A673 (cell line): ENCODE results near the gene TAF3.

Experiments used
- EZH2 ChIP-seq: fragments of 200-600 bp; sonication (generic); IDR thresholded peaks from 2 replicates; pipeline ENCODE4 v1.6.1; 2017; ENCODE audit warnings: borderline replicate concordance, low read depth, mild to moderate bottlenecking, mixed read lengths, antibody characterized with exemption, low read length; ENCODE audit not compliant: poor library complexity, severe bottlenecking
- TF ChIP-seq, protein P1 (sequence below): fragments of 300-800, 200-600 bp; sonication (generic); conservative IDR thresholded peaks from 2 replicates; pipeline ENCODE4 v1.5.1; 2017; ENCODE audit warnings: low read depth, mild to moderate bottlenecking, antibody characterized with exemption, low read length, moderate library complexity, mixed read lengths

DNA sequence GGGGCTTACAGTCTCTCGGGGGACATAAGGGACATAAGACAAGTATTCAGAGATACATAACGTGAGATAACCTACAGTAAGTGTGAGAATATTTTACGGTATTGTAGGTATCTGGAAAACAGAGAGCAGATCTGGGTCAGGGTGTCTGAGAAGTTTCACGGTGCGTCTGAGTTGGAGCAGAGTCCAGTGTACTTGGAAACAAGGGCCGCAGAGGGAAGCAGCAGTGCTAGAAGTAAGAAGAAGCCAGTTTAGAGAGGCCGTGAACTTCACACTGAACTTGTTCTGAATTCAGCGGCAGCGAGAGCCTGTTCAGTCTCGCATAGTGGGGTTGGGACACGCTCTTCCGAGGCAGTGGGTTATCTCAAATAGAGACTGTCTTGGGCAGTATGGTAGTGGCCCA, 85.5 kb downstream of the TAF3 start:
- TF ChIP-seq, protein P1, sequence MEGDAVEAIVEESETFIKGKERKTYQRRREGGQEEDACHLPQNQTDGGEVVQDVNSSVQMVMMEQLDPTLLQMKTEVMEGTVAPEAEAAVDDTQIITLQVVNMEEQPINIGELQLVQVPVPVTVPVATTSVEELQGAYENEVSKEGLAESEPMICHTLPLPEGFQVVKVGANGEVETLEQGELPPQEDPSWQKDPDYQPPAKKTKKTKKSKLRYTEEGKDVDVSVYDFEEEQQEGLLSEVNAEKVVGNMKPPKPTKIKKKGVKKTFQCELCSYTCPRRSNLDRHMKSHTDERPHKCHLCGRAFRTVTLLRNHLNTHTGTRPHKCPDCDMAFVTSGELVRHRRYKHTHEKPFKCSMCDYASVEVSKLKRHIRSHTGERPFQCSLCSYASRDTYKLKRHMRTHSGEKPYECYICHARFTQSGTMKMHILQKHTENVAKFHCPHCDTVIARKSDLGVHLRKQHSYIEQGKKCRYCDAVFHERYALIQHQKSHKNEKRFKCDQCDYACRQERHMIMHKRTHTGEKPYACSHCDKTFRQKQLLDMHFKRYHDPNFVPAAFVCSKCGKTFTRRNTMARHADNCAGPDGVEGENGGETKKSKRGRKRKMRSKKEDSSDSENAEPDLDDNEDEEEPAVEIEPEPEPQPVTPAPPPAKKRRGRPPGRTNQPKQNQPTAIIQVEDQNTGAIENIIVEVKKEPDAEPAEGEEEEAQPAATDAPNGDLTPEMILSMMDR: no peak
- no peak for TF ChIP-seq EZH2
